DND-41 (cell line): ENCODE measurements around the gene TMEM14B.

Experiments used
- EZH2 ChIP-seq: IDR thresholded peaks from 3 replicates; pipeline ENCODE4 v1.6.1; 2012; ENCODE audit warnings: borderline replicate concordance, low read depth, mild to moderate bottlenecking, moderate library complexity, low read length, inconsistent platforms; ENCODE audit not compliant: severe bottlenecking
- TF ChIP-seq, protein P1 (sequence below): IDR thresholded peaks from 2 replicates; pipeline ENCODE4 v1.5.1; 2012; ENCODE audit warnings: borderline replicate concordance, low read length, moderate library complexity, mild to moderate bottlenecking; ENCODE audit not compliant: poor library complexity, severe bottlenecking; ENCODE audit errors: extremely low read depth

DNA sequence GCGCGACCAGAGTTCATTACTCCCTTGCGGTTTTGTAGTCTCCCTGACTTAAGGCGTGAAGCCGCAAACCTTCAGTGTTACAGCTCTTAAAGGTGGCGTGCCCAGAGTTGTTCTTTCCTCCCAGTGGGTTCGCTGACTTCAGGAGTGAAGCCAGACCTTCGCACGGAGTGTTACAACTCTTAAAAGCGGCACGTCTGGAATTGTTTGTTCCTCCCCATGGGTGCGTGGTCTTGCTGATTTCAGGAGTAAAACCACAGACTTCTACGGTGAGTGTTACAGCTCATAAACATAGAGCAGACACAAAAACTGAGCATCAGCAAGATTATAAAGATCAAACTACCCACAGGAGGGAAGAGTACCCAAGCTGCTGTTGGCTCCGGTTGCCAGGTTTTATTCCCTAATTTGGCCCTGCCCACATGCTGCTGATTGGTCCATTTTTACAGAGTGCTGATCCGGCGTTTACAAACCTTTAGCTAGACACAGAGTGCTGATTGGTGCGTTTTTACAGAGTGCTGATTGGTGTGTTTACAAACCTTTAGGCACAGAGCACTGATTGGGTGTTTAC, 14.4 kb upstream of the TMEM14B start:
- TF ChIP-seq EZH2: no peak
- TF ChIP-seq, protein P1, sequence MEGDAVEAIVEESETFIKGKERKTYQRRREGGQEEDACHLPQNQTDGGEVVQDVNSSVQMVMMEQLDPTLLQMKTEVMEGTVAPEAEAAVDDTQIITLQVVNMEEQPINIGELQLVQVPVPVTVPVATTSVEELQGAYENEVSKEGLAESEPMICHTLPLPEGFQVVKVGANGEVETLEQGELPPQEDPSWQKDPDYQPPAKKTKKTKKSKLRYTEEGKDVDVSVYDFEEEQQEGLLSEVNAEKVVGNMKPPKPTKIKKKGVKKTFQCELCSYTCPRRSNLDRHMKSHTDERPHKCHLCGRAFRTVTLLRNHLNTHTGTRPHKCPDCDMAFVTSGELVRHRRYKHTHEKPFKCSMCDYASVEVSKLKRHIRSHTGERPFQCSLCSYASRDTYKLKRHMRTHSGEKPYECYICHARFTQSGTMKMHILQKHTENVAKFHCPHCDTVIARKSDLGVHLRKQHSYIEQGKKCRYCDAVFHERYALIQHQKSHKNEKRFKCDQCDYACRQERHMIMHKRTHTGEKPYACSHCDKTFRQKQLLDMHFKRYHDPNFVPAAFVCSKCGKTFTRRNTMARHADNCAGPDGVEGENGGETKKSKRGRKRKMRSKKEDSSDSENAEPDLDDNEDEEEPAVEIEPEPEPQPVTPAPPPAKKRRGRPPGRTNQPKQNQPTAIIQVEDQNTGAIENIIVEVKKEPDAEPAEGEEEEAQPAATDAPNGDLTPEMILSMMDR: no peak
